Measurements from ENCODE around the gene CENPP.

The CENPP gene

GRCh38 chr9:92508018-92508820 lies 182.5 kb downstream of the CENPP start:
- DNase-seq (ENCODE audit: low read depth) = no peak

- no peak for DNase-seq (ENCODE audit: low read depth)
Observed at GRCh38 chr9:92509050-92509449, 183.3 kb downstream of the CENPP start.

- no peak for DNase-seq (ENCODE audit: low read depth)
Observed at GRCh38 chr9:92510747-92511146, 185.0 kb downstream of the CENPP start.

GRCh38 chr9:92512622-92513021 lies 186.9 kb downstream of the CENPP start:
- DNase-seq (ENCODE audit: low read depth) = peak; percentile 57

- DNase-seq (ENCODE audit: low read depth) = no peak
Observed at GRCh38 chr9:92513349-92513748, 187.6 kb downstream of the CENPP start.

GRCh38 chr9:92514635-92515034 lies 188.9 kb downstream of the CENPP start:
- DNase-seq (ENCODE audit: low read depth) = no peak

GRCh38 chr9:92516521-92516920 lies 190.8 kb downstream of the CENPP start:
- DNase-seq (ENCODE audit: low read depth) = no peak

GRCh38 chr9:92517046-92517445 lies 191.3 kb downstream of the CENPP start:
- DNase-seq (ENCODE audit: low read depth) = no peak

- DNase-seq (ENCODE audit: low read depth) = no peak
Observed at GRCh38 chr9:92518199-92518598, 192.4 kb downstream of the CENPP start.

- no peak for DNase-seq (ENCODE audit: low read depth)
Observed at GRCh38 chr9:92520837-92521236, 195.1 kb downstream of the CENPP start.

- no peak for DNase-seq (ENCODE audit: low read depth)
Observed at GRCh38 chr9:92522983-92523970, 197.5 kb downstream of the CENPP start.

GRCh38 chr9:92524881-92525280 lies 199.1 kb downstream of the CENPP start:
- DNase-seq (ENCODE audit: low read depth) = no peak

GRCh38 chr9:92525306-92525705 lies 199.6 kb downstream of the CENPP start:
- DNase-seq (ENCODE audit: low read depth) = peak; percentile 45

- DNase-seq (ENCODE audit: low read depth) = no peak
Observed at GRCh38 chr9:92527291-92527828, 201.6 kb downstream of the CENPP start.

- DNase-seq (ENCODE audit: low read depth) = no peak
Observed at GRCh38 chr9:92527832-92528521, 202.2 kb downstream of the CENPP start.

- no peak for DNase-seq (ENCODE audit: low read depth)
Observed at GRCh38 chr9:92528522-92528849, 202.7 kb downstream of the CENPP start.

- no peak for DNase-seq (ENCODE audit: low read depth)
Observed at GRCh38 chr9:92529124-92529523, 203.4 kb downstream of the CENPP start.

GRCh38 chr9:92530893-92531292 lies 205.1 kb downstream of the CENPP start:
- DNase-seq (ENCODE audit: low read depth) = no peak

GRCh38 chr9:92534204-92534603 lies 208.5 kb downstream of the CENPP start:
- no peak for DNase-seq (ENCODE audit: low read depth)

- no peak for DNase-seq (ENCODE audit: low read depth)
Observed at GRCh38 chr9:92534674-92535073, 208.9 kb downstream of the CENPP start.

- DNase-seq (ENCODE audit: low read depth) = peak; percentile 69
Observed at GRCh38 chr9:92535940-92536850, 210.4 kb downstream of the CENPP start, which contains the start of gene ECM2. Gene ECM2 (minus strand): TSS chr9:92535990. CDS start chr9:92522866, 13,124 bp downstream.

All from EH (cell line).